ENCODE measurements around the gene ADTRP.
A peak's percentile ranks its signal among the peaks of the same experiment; 100 is the strongest.
"Not testable (repeated sequence)": the region's sequence is repeated elsewhere in the genome, so short reads cannot be mapped to it uniquely, and the experiment has no call there.

ADTRP gene

DNA sequence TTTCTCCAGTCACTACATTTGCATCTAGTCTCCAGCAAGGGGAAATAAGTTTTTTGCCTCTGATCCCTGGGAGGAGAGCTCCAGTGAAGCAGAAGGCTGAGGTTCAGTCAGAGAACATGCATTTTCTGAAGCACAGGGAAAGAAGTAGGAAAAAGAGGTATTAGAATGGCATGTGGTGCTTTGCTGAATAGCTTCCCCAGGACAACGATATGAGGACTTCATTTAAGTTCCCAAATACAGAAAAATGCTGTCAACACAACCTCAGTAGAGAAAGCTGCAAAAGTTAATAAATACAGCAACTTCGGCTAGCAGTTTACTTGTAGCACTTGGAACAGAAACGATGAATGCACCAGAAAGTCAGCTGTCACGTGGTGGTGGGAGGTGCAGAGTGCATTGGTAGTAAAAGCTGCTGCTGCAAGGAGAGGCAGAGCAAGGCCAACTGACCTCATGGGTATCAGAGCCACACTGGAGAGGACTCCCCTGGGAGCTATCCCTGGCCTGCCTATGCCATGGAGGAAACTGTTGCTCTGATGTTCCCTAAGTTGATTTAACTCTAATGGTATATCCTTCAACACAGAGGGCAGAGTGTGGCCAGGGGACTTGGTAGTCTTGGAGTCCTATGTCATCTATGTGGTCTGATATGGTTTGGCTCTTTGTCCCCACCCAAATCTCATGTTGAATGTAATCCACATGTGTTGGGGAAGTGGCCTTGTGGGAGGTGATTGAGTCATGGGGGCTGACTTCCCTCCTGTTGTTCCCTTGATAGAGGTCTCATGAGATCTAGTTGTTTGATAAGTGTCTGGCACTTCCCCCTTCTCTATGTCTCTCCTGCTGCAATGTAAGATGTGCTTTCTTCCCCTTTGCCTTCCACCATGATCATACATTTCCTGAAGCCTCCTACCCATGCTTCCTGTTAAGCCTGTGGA is 85.9 kb downstream of the ADTRP start:
- no peak for DNase-seq (ENCODE audit: low spot score)

GRCh38 chr6:11689847-11690246 is 88.8 kb downstream of the ADTRP start:
- no peak for DNase-seq (ENCODE audit: low spot score)

- DNase-seq (ENCODE audit: low spot score): not testable (repeated sequence)
Measured at GRCh38 chr6:11689400-11689799, 89.2 kb downstream of the ADTRP start.

GRCh38 chr6:11688425-11688709 is 90.2 kb downstream of the ADTRP start:
- no peak for DNase-seq (ENCODE audit: low spot score)

DNA sequence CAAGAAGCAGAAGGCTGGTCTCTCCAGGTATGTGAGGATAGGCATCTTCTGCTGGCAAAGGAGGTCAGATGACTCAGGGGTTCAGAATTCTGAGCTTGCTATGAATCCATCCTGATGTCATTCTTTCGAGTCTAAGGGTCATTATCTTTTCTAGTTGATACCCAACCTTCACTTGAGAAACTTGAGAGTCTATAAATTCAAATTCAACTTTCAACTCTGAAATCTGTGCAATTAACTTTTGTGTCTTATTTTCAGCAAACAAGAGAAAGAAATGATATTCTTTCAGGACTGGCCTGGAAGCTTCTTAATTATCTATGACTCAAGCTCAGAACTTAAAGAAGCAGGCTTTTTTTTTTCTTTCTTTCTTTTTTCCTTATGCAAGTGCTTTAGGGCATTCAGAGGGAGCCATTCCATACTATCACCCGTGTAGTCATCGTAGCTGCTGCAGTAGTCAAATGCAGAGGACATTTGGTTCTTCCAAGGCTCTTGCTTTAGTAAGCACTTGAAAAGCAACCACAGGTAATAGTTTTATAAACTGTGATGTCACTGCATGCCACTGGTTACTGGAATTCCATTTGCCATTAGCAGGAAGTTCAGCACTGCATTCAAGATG is 93.0 kb downstream of the ADTRP start:
- DNase-seq (ENCODE audit: low spot score): peak; percentile 74

GRCh38 chr6:11684901-11685480 is 93.6 kb downstream of the ADTRP start:
- no peak for DNase-seq (ENCODE audit: low spot score)

- no peak for DNase-seq (ENCODE audit: low spot score)
Measured at GRCh38 chr6:11683871-11684270, 94.7 kb downstream of the ADTRP start.

DNA sequence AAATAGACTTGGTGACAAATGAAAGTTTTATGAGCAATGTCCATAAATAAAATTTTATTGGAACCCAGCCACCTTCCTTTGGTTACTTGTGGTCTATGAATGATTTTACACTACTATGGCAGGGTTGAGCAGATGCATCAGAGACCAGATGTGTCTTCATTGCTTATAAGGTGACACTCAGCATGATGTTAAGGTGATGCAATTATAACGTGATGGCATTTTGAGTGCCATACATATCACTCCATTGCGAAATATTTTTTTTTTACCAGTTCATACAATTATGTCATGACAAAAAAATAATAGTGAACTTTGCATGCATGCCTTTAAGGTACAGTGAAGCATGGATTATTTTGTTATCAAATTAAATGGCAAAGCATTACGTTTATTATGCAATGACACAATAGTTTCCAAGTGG is 96.0 kb downstream of the ADTRP start:
- DNase-seq (ENCODE audit: low spot score): peak; percentile 19

- DNase-seq (ENCODE audit: low spot score): no peak
Measured at GRCh38 chr6:11681770-11682169, 96.8 kb downstream of the ADTRP start.

DNA sequence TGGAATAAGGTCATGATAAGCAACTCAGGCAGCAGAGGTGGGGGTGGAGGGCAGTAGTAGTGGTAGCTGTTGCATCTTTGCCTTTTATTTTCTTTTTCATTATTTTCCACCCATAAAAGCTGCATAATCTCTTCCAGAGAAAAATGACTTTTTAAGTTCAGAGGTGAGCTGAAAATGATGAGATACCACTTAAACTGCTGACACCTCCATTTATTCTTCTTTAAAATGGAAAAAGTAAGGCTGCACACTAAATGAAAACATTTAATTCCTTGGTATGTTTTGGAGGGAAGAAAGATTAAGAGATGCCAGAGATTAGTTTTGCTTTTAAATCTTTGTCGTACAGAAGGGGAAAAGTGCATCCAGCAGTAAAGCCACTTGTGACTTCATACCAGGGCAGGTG is 97.2 kb downstream of the ADTRP start:
- DNase-seq (ENCODE audit: low spot score): no peak

- DNase-seq (ENCODE audit: low spot score): not testable (repeated sequence)
Measured at GRCh38 chr6:11680479-11680878, 98.1 kb downstream of the ADTRP start.

DNA sequence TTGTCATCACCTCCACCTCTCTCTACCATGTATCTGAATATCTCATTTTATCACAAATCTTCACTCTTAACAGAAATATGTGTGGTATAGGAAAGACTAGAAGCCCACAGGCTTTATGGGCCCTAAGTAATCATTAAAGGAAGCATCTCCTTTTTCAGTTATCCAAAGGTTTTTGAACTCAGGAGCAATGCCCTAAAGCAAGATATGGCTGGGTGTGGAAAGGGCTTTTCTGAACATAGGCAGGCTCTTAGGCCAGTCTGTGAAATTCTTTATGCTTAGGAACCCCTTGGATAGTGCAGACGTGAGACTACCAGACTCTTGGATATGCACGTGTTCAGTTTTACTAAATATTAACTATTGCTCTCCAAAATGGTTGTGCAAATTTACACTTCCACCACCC is 99.5 kb downstream of the ADTRP start:
- DNase-seq (ENCODE audit: low spot score): no peak

- DNase-seq (ENCODE audit: low spot score): peak; percentile 11
Measured at GRCh38 chr6:11675601-11676000, 103.0 kb downstream of the ADTRP start.

DNA sequence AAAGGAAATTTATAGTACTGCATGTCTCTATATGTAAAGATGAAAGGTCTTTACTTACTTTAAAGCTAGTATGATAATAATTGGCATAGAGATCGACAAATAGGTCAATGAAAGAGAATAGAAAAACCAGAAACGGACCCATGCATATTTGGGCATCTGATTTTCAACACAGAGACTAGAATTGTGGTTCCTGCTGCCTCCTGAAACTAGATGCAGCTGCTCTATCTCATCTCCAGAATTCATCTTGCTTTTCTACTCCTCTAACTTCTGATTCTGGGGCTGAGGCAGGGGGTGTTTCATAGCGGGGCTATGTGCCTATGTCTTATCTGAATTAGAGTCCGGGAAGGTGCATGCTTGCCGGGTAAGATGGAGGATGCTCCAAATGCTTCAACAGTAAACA is 105.9 kb downstream of the ADTRP start:
- DNase-seq (ENCODE audit: low spot score): no peak

DNA sequence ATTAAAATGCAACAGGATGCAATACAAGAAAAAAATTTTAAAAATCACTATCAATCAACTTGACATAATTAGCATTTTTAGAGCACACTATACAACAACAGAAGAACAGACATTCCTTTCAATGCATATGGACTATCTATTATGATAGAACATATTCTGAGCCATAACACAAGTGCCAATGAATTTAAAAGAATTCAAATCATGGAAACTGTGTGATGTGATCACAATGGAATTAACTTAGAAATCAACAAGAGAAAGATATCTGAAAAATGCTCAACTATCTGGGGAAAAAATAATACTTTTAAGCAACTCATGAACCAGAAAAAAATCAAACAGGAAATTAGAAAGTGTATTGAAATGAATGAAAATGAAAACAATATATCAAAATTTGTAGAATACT is 106.3 kb downstream of the ADTRP start:
- DNase-seq (ENCODE audit: low spot score): no peak

GRCh38 chr6:11669696-11670095 is 108.9 kb downstream of the ADTRP start:
- no peak for DNase-seq (ENCODE audit: low spot score)

- DNase-seq (ENCODE audit: low spot score): no peak
Measured at GRCh38 chr6:11668455-11668854, 110.1 kb downstream of the ADTRP start.

DNA sequence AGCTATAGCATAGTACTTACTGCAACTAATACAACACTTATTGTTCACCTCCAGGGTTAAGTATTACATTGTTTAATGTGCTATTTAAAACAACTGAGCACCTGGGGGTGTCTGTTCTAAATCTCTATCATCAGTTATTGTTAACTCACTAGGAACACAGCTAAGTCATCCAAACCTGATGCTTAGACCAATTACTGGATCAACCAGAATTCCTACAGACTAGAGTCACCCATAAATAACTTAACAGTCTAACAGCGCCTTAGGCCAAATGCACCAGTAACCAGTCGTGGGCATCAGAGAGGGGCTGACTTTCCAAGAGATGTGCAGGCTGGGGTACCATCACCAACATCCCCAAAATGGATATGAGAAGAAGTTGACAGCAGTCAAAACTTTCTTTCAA is 110.7 kb downstream of the ADTRP start:
- DNase-seq (ENCODE audit: low spot score): no peak

DNA sequence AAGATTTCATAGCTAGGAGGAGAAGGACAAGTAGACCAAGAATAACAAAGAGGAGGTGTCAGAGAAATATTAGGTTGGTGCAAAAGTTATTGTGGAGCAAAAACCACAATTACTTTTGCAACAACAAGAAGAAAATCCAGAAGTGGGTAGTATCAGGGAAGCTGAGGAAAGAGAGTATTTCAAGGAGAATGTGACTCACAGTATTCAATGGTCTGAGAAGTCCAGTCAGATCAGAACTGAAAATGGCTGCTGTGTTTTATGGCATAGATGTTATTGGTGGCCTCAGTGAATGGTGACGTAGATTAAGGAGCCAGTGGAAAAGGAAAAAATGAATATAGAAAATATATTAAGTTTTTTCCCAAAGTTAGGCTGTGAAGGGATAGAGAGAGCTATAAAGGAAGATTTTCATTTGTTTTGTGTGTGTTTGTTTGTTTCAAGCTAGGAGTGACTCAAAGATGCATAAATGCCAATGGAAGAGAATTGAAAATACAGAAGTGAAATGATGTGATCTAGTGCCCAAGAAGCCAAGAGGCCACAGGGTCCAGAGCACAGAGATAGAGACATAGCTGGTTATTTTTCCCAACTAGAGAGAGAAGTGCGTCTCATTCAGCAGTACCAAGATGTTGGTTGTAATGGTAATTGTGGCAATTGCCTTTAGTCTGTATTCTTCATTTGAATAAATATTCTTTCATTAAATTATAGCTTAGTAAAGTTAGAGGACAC is 112.8 kb downstream of the ADTRP start:
- DNase-seq (ENCODE audit: low spot score): no peak

All from LoVo (cell line).